Activated CD4-positive, alpha-beta T cell treated with anti-CD3 and anti-CD28 coated beads, Interleukin-2, amount 50 U/mL, for 4 hours (primary cell): ENCODE measurements around the gene OR10AG1.

Source experiments
- DNase-seq, 2 experiments: peaks; one replicate each; pipeline ENCODE4 v3.0.0-alpha.2; 2020

OR10AG1 gene

GRCh38 chr11:55969845-55970244 is at the start of gene OR10AG1:
Gene OR10AG1, minus strand, starts transcription at chr11:55969945. Its CDS starts 38 bp downstream, at chr11:55969907.
- no peak for DNase-seq

DNA sequence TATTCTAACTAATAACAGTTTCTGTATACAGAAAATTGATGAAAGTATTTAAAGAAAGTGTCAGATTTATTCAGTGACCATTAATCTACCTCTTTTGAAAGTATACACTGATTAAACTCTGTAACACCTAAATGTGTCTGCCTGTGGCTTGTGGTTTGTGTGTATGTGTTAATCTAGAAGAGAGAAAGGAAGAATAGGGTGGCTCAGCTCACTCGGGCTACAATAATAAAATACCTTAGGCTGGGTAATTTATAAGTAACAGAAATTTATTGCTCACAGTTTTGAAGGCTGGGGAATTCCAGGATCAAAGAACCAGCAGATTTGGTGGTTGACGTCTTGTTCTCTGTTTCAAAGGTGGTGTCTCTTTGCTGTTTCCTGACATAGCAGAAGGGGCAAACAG is 44.1 kb upstream of the OR10AG1 start:
- no peak for DNase-seq

DNA sequence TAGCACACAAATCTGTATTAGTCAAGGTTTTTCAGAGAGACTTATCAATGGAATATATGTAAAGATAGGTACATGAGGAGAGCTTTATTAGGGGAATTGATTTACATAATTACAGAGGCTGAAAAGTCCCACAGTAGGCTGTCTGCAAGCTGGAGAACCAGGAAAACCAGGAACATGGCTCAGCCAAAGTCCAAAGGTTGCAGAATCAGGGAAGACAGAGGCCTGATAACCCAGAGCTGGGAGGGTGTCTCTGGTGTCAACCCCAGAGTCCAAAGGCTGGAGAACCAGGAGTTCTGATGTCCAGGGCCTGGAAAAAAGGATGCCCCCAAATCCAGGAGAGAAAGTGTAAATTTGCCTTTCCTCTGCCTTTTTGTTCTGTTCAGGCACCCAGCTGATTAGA is 41.0 kb upstream of the OR10AG1 start:
- DNase-seq = no peak

DNA sequence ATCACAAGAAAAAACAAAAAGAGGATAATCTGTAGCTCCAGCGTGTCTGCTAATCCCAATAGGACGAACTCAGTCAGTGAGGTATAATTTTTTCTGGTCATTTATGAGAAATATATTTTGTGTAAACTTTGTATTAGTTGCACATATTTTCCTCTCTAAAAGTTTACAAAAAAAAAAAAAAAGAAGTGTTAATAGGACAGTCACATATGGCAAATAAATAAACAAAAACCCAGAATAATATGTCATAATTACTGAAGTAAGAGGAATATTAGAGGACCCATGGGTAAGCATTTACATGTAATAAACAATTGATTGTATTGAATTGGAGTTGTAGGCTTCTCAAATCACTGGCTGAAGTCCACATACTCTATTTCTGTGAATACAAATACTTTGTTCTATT is 24.8 kb upstream of the OR10AG1 start, which contains the start of gene OR5F1:
OR5F1 (minus strand) TSS at position 101 of the 400 bp plus-strand sequence; CDS start at position 101, 0 bp downstream.
- no peak for DNase-seq

DNA sequence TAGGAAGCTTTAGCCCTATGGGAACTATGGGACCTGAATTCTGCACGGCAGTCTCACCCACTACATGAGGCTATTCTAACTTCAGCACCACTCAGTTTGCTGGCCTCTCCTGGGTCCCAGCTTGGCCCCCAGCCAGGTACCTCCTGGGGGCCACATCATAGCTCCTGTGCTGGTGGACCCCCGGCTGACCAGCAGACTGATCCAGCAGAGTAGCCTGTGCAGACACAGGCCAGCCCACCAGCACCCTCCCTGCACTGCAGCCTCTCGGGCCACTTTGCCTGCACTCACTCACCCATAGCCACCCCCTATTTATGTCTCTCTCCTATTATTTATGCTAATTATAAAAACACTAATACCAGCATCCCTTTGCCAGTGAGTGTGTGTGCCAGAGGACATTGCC is 1.2 kb upstream of the OR10AG1 start:
- DNase-seq = no peak

- no peak for DNase-seq
These were observed 1.8 kb downstream of the OR10AG1 start for GRCh38 chr11:55967914-55968313.

DNA sequence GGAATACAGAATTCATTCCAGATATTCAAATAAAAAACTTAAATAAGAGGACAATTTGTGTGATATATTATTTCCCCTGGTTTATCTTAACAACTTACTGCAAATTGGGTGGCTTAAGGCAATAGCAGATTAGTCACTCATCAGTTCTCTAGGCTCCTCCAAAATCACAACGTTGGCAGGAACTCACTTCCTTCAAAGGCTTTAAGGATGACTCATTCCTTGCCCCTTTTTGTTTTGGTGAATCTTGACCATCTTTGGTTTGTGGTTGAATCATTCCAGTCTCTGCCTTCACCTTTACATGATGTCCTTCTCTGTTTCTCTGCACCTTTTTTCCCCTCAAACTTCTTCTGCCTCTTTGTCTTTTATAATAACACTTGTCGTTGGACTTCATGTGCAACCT is 3.4 kb downstream of the OR10AG1 start:
- DNase-seq = no peak

- no peak for DNase-seq
These were observed 13.2 kb downstream of the OR10AG1 start for GRCh38 chr11:55956521-55956920.

- no peak for DNase-seq
These were observed 20.4 kb downstream of the OR10AG1 start for GRCh38 chr11:55949330-55949729.

DNA sequence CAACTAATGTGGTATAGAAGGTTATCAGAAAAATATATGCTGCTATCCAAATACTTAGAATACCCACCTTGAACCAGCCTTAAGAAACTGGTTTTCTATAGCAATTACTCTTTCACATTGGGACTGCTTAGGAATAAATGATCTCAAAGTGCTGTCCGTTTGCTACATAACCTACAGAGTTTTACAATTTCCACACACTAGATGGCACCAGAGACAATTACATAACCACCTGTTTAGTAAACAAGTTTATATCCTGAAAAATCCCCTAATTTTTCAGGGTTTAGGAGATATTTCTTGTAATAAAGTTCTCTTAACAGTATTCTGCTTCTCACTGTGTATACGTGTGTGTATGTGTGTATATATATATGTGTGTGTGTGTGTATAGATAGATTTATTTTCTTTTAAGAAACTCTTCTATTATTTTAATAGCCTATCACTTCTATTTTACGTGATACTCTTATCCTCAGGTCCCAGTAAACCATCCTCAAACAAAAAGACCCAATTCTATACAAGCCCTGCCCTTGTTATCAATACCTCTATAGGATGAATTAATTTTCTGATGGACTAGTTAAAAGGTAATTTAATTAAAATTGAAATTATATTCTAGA is 26.9 kb downstream of the OR10AG1 start:
- DNase-seq = no peak

GRCh38 chr11:55936300-55936699 is 33.4 kb downstream of the OR10AG1 start, which contains the start of gene OR5I1:
Gene OR5I1, minus strand, starts transcription at chr11:55936400. Its CDS starts 0 bp downstream, at chr11:55936400.
- no peak for DNase-seq

DNA sequence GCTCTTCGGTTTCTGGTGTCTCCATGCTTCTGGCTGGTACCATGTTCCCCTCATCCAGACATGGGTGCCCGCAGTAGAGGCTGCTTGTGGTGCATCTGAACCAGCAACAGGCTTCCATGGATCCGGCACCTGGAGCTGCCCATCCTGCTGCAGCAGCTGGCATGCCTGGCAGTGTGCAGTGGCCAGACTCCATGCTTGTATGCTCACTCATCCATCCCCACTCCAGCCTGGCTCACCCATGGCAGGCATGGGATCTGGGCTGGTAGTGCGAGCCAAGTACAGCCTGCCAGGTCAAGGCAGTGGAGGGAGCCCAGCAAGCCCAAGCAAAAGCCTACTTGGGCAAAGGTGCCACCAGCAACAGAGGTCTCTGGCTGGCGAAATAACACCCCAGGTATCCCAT is 49.2 kb downstream of the OR10AG1 start:
- DNase-seq = no peak
